DOHH2 (cell line): ENCODE data around the gene ENPEP.

Source experiments
- H3F3A ChIP-seq: fragments of 200-600 bp; sonication (generic), shearing (Covaris generic); 2 replicates; pipeline ENCODE4 v1.6.0; 2016; ENCODE audit warnings: antibody characterized with exemption, mild to moderate bottlenecking; ENCODE audit not compliant: control insufficient read depth, insufficient read depth
- H3K27ac ChIP-seq: fragments of 200-600 bp; sonication (generic); 2 replicates; pipeline ENCODE4 v1.5.1; 2014; ENCODE audit warnings: low read depth, mild to moderate bottlenecking, low read length, moderate library complexity
- H3K27me3 ChIP-seq: fragments of 200-600 bp; sonication (generic); 2 replicates; pipeline ENCODE4 v1.6.1; 2014; ENCODE audit warnings: mild to moderate bottlenecking, low read length, mixed read lengths; ENCODE audit not compliant: control insufficient read depth
- H3K36me3 ChIP-seq: fragments of 200-600 bp; sonication (generic); 2 replicates; pipeline ENCODE4 v1.6.1; 2014; ENCODE audit warnings: mild to moderate bottlenecking, low read length, moderate library complexity, mixed read lengths; ENCODE audit not compliant: control insufficient read depth
- H3K4me1 ChIP-seq: fragments of 200-600 bp; sonication (generic); 2 replicates; pipeline ENCODE4 v1.6.1; 2014; ENCODE audit warnings: mild to moderate bottlenecking, low read length, mixed read lengths; ENCODE audit not compliant: control insufficient read depth
- H3K4me2 ChIP-seq: fragments of 200-600 bp; sonication (generic); 2 replicates; pipeline ENCODE4 v1.6.0; 2014; ENCODE audit warnings: mild to moderate bottlenecking, low read length, moderate library complexity
- H3K4me3 ChIP-seq: fragments of 200-600 bp; sonication (generic); 2 replicates; pipeline ENCODE4 v1.5.1; 2014; ENCODE audit warnings: mild to moderate bottlenecking, low read length, mixed read lengths
- H3K79me2 ChIP-seq: fragments of 200-600 bp; sonication (generic); 2 replicates; pipeline ENCODE4 v1.6.1; 2014; ENCODE audit warnings: mild to moderate bottlenecking, low read length, mixed read lengths; ENCODE audit not compliant: control insufficient read depth
- H3K9me2 ChIP-seq: fragments of 200-600 bp; sonication (generic); replicated peaks from 2 replicates; pipeline ENCODE4 v1.6.1; 2014; ENCODE audit warnings: mild to moderate bottlenecking, low read length, mixed read lengths; ENCODE audit not compliant: control insufficient read depth
- H3K9me3 ChIP-seq: fragments of 200-600 bp; sonication (generic); 2 replicates; pipeline ENCODE4 v1.6.1; 2014; ENCODE audit warnings: antibody characterized with exemption, low read length, mixed read lengths; ENCODE audit not compliant: control insufficient read depth, insufficient read depth
- H4K20me1 ChIP-seq: fragments of 200-600 bp; sonication (generic); 2 replicates; pipeline ENCODE4 v1.6.0; 2014; ENCODE audit warnings: low read depth, mild to moderate bottlenecking, antibody characterized with exemption, low read length, moderate library complexity; ENCODE audit not compliant: control insufficient read depth, insufficient read depth
- CTCF ChIP-seq: fragments of 200-600 bp; sonication (generic); IDR thresholded peaks from one replicate; pipeline ENCODE4 v1.5.1; 2014; ENCODE audit warnings: antibody characterized with exemption, mild to moderate bottlenecking, low read depth, low read length; ENCODE audit not compliant: poor library complexity, severe bottlenecking
- EZH2phosphoT487 ChIP-seq: fragments of 200-600 bp; sonication (generic); IDR thresholded peaks from 2 replicates; pipeline ENCODE4 v1.6.1; 2017; ENCODE audit warnings: borderline replicate concordance, mild to moderate bottlenecking, antibody characterized with exemption, low read length, moderate library complexity, mixed read lengths

ENPEP gene

GRCh38 chr4:110492522-110492921, 16.6 kb downstream of the ENPEP start:
- no peaks in the 10 kb centered on the region for H3K9me2 ChIP-seq
- H3F3A ChIP-seq = no peaks in the 10 kb centered on the region
- no peak overlapping the region for H3K4me3 ChIP-seq
- H3K27ac ChIP-seq = no peak overlapping the region
- no peaks in the 10 kb centered on the region for H4K20me1 ChIP-seq
- peaks cover 13% of the 10 kb centered on the region for H3K27me3 ChIP-seq
- no peaks in the 10 kb centered on the region for H3K4me1 ChIP-seq
- H3K9me3 ChIP-seq = no peaks in the 10 kb centered on the region
- no peak for TF ChIP-seq EZH2phosphoT487
- no peaks in the 10 kb centered on the region for H3K36me3 ChIP-seq
- H3K79me2 ChIP-seq = no peaks in the 10 kb centered on the region
- H3K4me2 ChIP-seq = no peak overlapping the region

- no peaks in the 10 kb centered on the region for H4K20me1 ChIP-seq
- H3K4me1 ChIP-seq = no peaks in the 10 kb centered on the region
- H3K4me3 ChIP-seq = no peak overlapping the region
- H3K27me3 ChIP-seq = peaks cover 13% of the 10 kb centered on the region
- no peak overlapping the region for H3K4me2 ChIP-seq
- TF ChIP-seq CTCF = no peak
- TF ChIP-seq EZH2phosphoT487 = no peak
- H3F3A ChIP-seq = no peaks in the 10 kb centered on the region
- H3K9me2 ChIP-seq = no peaks in the 10 kb centered on the region
- no peaks in the 10 kb centered on the region for H3K79me2 ChIP-seq
- no peak overlapping the region for H3K27ac ChIP-seq
- no peaks in the 10 kb centered on the region for H3K36me3 ChIP-seq
- no peaks in the 10 kb centered on the region for H3K9me3 ChIP-seq
Observed at GRCh38 chr4:110493520-110493919, 17.6 kb downstream of the ENPEP start.

- no peaks in the 10 kb centered on the region for H3K36me3 ChIP-seq
- H3K4me2 ChIP-seq = no peak overlapping the region
- no peaks in the 10 kb centered on the region for H3K79me2 ChIP-seq
- TF ChIP-seq CTCF = no peak
- TF ChIP-seq EZH2phosphoT487 = no peak
- H3K9me2 ChIP-seq = no peaks in the 10 kb centered on the region; the same call in 1 of the 2 replicates
- no peaks in the 10 kb centered on the region for H3K4me1 ChIP-seq
- no peak overlapping the region for H3K4me3 ChIP-seq
- H3K27ac ChIP-seq = no peak overlapping the region
- H3K9me3 ChIP-seq = no peaks in the 10 kb centered on the region
- no peaks in the 10 kb centered on the region for H3F3A ChIP-seq
- H4K20me1 ChIP-seq = no peaks in the 10 kb centered on the region
- peaks cover 16% of the 10 kb centered on the region for H3K27me3 ChIP-seq
Observed at GRCh38 chr4:110498420-110498819, 22.5 kb downstream of the ENPEP start.

- Histone ChIP-seq H3K79me2 (no peaks in the 10 kb centered on the region), H3K27ac (no peak overlapping the region), H3K9me3 (no peaks in the 10 kb centered on the region), H4K20me1 (no peaks in the 10 kb centered on the region), H3F3A (no peaks in the 10 kb centered on the region), H3K36me3 (no peaks in the 10 kb centered on the region), H3K4me3 (no peak overlapping the region), H3K27me3 (peaks cover 10% of the 10 kb centered on the region; the same call in 1 of the 2 replicates), H3K4me1 (no peaks in the 10 kb centered on the region), H3K9me2 (no peaks in the 10 kb centered on the region; the same call in 1 of the 2 replicates), H3K4me2 (no peak overlapping the region)
- TF ChIP-seq EZH2phosphoT487 (no peak), CTCF (no peak)
Observed at GRCh38 chr4:110499126-110499525, 23.2 kb downstream of the ENPEP start.
